ENCODE data around the gene AP2A2. TPM values are rescaled to one million over a fixed set of nuclear protein-coding genes. Genes with fewer than 3 reads are reported as not detected.

AP2A2 gene
- total and polyA plus RNA-seq, 2 of the 4 experiments (the other 2 are of a cell fraction), result 19.9 to 49.0 TPM

DNA sequence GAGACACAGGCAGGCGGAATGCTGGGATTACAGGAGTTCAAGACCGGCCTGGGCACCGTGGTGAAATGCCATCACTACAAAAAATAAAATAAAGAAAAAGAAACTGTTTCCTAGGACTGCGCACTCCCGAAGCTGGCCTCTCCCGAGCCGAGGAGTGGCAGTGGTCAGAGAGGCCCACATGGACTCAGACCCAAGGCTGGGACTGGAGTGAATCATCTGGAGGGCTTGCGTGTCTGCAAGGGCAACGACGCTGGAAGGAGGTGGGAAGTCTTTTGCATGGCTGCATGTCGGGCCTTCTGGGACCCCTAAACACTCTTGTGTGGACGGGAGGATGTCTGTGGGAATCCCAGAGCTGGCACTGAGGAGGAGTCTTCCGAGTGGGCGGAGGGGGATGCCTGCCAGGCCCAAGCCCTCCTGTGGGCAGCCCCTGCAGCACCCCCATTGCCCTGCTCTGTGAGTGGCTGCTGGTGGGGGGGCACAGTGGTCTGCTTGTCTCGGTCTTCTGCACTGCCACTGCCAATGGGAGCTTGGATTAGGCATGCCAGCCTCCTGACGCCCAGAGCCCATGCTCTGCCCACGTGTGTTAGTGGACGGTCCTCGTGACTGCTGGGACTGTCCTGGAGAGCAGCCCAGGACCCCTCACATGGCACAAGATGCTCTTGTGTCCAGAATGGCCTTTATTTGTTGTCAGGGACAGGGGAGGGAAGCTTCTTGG lies 1.8 kb upstream of the AP2A2 start:
- H2BK15ac ChIP-seq (ENCODE audit: low read depth, low read length), result no peak overlapping the region
- intact Hi-C loops (cut with micrococcal nuclease) (no loop called here), dilution Hi-C loops (cut with HindIII; ENCODE audit: low sequenced_read_pairs, unreplicated experiment) (no loop called here), in situ Hi-C loops (cut with MboI; ENCODE audit: low sequenced_read_pairs) (no loop called here)
- H3K14ac ChIP-seq (replicated peaks; ENCODE audit: low read depth, low read length), result no peak overlapping the region
- H3K18ac ChIP-seq (ENCODE audit: low read depth, low read length), result no peak overlapping the region
- H3K4ac ChIP-seq (ENCODE audit: low read depth, low read length), result no peak overlapping the region
- H3K9me3 ChIP-seq (ENCODE audit: control insufficient read depth, insufficient read depth, low read length), result no peaks in the 10 kb centered on the region
- H2BK5ac ChIP-seq (ENCODE audit: low read depth, low read length, poor library complexity, severe bottlenecking), result no peak overlapping the region
- H2AFZ ChIP-seq (replicated peaks; ENCODE audit: low read length, poor library complexity), result peak overlapping the region; percentile 21
- no peak overlapping the region for H4K8ac ChIP-seq (ENCODE audit: low read depth in 2 of 2, low read length in 2 of 2)
- no peak overlapping the region for H4K91ac ChIP-seq (ENCODE audit: insufficient read depth, low read depth, low read length)
- peaks cover 8 to 25% of the 10 kb centered on the region in 2 experiments; a peak in 3 of 4 replicates for H3K79me1 ChIP-seq (ENCODE audit: low read depth in 1 of 2, low read length in 2 of 2)
- no peak overlapping the region for H3K4me3 ChIP-seq (ENCODE audit: insufficient read depth, low read depth, low read length)
- no peak overlapping the region for H3K23ac ChIP-seq (ENCODE audit: low read depth, low read length)
- H3K9me1 ChIP-seq (ENCODE audit: insufficient read depth, low read length), result peaks cover 11% of the 10 kb centered on the region; the same call in 1 of the 2 replicates
- POLR2A ChIA-PET (ENCODE audit: unreplicated experiment), result no interaction called here
- ATAC-seq (ENCODE audit: low read depth) (no peak), DNase-seq (no peak)
- H3K4me1 ChIP-seq (ENCODE audit: control insufficient read depth, insufficient read depth, low read length), result peaks cover 4% of the 10 kb centered on the region
- no TSS peak for BruUV-seq (replicated peaks)
- H2AK5ac ChIP-seq (ENCODE audit: low read depth, low read length), result no peak overlapping the region; the same call in 1 of the 2 replicates
- TF ChIP-seq, protein P1, sequence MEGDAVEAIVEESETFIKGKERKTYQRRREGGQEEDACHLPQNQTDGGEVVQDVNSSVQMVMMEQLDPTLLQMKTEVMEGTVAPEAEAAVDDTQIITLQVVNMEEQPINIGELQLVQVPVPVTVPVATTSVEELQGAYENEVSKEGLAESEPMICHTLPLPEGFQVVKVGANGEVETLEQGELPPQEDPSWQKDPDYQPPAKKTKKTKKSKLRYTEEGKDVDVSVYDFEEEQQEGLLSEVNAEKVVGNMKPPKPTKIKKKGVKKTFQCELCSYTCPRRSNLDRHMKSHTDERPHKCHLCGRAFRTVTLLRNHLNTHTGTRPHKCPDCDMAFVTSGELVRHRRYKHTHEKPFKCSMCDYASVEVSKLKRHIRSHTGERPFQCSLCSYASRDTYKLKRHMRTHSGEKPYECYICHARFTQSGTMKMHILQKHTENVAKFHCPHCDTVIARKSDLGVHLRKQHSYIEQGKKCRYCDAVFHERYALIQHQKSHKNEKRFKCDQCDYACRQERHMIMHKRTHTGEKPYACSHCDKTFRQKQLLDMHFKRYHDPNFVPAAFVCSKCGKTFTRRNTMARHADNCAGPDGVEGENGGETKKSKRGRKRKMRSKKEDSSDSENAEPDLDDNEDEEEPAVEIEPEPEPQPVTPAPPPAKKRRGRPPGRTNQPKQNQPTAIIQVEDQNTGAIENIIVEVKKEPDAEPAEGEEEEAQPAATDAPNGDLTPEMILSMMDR (conservative IDR thresholded peaks at IDR 0.05; ENCODE audit: low read depth, low read length), result no peak
- TF ChIP-seq MXI1 (IDR thresholded peaks at IDR 0.05; ENCODE audit: borderline replicate concordance, low read depth, low read length) (no peak), BHLHE40 (IDR thresholded peaks at IDR 0.05; ENCODE audit: low read depth, low read length) (no peak), MAFK (IDR thresholded peaks at IDR 0.05; ENCODE audit: low read depth, low read length) (no peak), POLR2A (IDR thresholded peaks at IDR 0.05; ENCODE audit: low read depth, low read length) (no peak), RAD21 (IDR thresholded peaks at IDR 0.05; ENCODE audit: low read length) (no peak), MAZ (IDR thresholded peaks at IDR 0.05; ENCODE audit: borderline replicate concordance, low read depth, low read length) (no peak), NFE2L2 (IDR thresholded peaks at IDR 0.05; ENCODE audit: low read depth, low read length) (no peak), RCOR1 (IDR thresholded peaks at IDR 0.05; ENCODE audit: insufficient replicate concordance, low read length) (no peak), CEBPB (IDR thresholded peaks at IDR 0.05; ENCODE audit: low read depth, low read length) (no peak), FOS (IDR thresholded peaks at IDR 0.05; ENCODE audit: low read depth, low read length) (no peak), SMC3 (IDR thresholded peaks at IDR 0.05; ENCODE audit: low read depth, low read length) (no peak), RFX5 (IDR thresholded peaks at IDR 0.05; ENCODE audit: low read depth, low read length) (no peak), CHD1 (IDR thresholded peaks at IDR 0.05; ENCODE audit: low read depth, low read length) (no peak)
- TF ChIP-seq, protein P2, sequence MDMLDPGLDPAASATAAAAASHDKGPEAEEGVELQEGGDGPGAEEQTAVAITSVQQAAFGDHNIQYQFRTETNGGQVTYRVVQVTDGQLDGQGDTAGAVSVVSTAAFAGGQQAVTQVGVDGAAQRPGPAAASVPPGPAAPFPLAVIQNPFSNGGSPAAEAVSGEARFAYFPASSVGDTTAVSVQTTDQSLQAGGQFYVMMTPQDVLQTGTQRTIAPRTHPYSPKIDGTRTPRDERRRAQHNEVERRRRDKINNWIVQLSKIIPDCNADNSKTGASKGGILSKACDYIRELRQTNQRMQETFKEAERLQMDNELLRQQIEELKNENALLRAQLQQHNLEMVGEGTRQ (IDR thresholded peaks at IDR 0.05; ENCODE audit: low read depth, low read length), result no peak
- TF ChIP-seq, protein P3, sequence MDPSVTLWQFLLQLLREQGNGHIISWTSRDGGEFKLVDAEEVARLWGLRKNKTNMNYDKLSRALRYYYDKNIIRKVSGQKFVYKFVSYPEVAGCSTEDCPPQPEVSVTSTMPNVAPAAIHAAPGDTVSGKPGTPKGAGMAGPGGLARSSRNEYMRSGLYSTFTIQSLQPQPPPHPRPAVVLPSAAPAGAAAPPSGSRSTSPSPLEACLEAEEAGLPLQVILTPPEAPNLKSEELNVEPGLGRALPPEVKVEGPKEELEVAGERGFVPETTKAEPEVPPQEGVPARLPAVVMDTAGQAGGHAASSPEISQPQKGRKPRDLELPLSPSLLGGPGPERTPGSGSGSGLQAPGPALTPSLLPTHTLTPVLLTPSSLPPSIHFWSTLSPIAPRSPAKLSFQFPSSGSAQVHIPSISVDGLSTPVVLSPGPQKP (IDR thresholded peaks at IDR 0.05; ENCODE audit: borderline replicate concordance, low read depth, low read length), result no peak
- H3K27ac ChIP-seq (ENCODE audit: insufficient read depth, low read length), result no peak overlapping the region
- no peak overlapping the region for H3K56ac ChIP-seq (ENCODE audit: extremely low read depth, insufficient read depth, low read length)
- H4K5ac ChIP-seq (ENCODE audit: low read depth, low read length), result no peak overlapping the region
- H2AK9ac ChIP-seq (replicated peaks; ENCODE audit: low read depth, low read length, poor library complexity), result peak overlapping the region; percentile 65
- WGBS, 2 experiments (ENCODE audit: extremely low coverage in 2 of 2, insufficient read length in 1 of 2), result 94% methylated on average over 7 of the region's 19 CpGs; no CpG with 5 or more reads in 1 of the 2 experiments
- no peak overlapping the region for H2BK20ac ChIP-seq (ENCODE audit: low read depth, low read length)
- CTCF ChIA-PET, result no interaction called here
- H3K4me2 ChIP-seq (ENCODE audit: low read depth, low read length), result no peak overlapping the region
- H3K9ac ChIP-seq (ENCODE audit: low read depth, low read length), result no peak overlapping the region
- peaks cover 25% of the 10 kb centered on the region for H4K20me1 ChIP-seq (ENCODE audit: insufficient read depth, low read length)
- H3K27me3 ChIP-seq (ENCODE audit: control insufficient read depth, insufficient read depth, low read length), result no peaks in the 10 kb centered on the region
- no peak overlapping the region for H2BK120ac ChIP-seq (ENCODE audit: low read depth, low read length)
- H3K36me3 ChIP-seq (ENCODE audit: control insufficient read depth, insufficient read depth, low read length), result peaks cover 10% of the 10 kb centered on the region

All from IMR-90 (cell line).